Cardiac fibroblast (primary cell): ENCODE results near the gene PHF12.

Source experiments
- DNase-seq, 2 donors: peaks; one replicate each; pipeline versions ENCODE4 v3.0.0 to v3.0.0-alpha.2; 2010; ENCODE audit warnings: low read depth in 2 of 2
- H3K4me3 ChIP-seq, 2 donors: replicated peaks in 1 of 2; 1 replicate in 1 of 2; 2 replicates in 1 of 2; pipeline ENCODE4 v1.5.1; 2011; ENCODE audit warnings: low read depth in 2 of 2, low read length in 2 of 2, mild to moderate bottlenecking in 2 of 2, moderate library complexity in 1 of 2
- TF ChIP-seq, protein P1 (sequence below): IDR thresholded peaks from one replicate; pipeline ENCODE4 v1.5.1; 2011; ENCODE audit warnings: low read depth, mild to moderate bottlenecking, low read length, inconsistent platforms

The PHF12 gene

DNA sequence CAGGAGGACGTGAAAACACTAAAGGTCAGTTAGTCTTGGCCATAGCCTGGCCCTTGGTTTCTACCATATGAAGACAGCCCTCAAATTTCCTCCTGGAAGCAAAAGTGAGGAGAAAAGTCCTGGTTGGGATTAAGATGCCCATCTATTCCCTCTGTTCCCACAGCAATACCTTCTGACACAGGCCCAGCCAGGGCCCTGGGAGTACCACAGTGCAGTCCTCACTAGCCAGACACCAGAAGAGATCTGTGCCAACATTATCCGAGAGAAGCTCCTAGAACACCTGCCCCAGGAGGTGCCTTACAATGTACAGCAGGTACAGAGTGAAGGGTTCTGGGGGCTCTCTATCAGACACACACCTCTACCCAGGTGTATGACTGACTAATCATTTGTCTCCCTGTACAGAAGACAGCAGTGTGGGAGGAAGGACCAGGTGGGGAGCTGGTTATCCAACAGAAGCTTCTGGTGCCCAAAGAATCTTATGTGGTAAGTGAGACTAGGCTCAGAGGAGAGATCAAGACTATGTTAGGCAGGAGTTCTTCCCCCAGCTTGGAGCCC is 92.4 kb downstream of the PHF12 start:
- DNase-seq = no peak
- H3K4me3 ChIP-seq = no peak overlapping the region
- TF ChIP-seq, protein P1, sequence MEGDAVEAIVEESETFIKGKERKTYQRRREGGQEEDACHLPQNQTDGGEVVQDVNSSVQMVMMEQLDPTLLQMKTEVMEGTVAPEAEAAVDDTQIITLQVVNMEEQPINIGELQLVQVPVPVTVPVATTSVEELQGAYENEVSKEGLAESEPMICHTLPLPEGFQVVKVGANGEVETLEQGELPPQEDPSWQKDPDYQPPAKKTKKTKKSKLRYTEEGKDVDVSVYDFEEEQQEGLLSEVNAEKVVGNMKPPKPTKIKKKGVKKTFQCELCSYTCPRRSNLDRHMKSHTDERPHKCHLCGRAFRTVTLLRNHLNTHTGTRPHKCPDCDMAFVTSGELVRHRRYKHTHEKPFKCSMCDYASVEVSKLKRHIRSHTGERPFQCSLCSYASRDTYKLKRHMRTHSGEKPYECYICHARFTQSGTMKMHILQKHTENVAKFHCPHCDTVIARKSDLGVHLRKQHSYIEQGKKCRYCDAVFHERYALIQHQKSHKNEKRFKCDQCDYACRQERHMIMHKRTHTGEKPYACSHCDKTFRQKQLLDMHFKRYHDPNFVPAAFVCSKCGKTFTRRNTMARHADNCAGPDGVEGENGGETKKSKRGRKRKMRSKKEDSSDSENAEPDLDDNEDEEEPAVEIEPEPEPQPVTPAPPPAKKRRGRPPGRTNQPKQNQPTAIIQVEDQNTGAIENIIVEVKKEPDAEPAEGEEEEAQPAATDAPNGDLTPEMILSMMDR = no peak

DNA sequence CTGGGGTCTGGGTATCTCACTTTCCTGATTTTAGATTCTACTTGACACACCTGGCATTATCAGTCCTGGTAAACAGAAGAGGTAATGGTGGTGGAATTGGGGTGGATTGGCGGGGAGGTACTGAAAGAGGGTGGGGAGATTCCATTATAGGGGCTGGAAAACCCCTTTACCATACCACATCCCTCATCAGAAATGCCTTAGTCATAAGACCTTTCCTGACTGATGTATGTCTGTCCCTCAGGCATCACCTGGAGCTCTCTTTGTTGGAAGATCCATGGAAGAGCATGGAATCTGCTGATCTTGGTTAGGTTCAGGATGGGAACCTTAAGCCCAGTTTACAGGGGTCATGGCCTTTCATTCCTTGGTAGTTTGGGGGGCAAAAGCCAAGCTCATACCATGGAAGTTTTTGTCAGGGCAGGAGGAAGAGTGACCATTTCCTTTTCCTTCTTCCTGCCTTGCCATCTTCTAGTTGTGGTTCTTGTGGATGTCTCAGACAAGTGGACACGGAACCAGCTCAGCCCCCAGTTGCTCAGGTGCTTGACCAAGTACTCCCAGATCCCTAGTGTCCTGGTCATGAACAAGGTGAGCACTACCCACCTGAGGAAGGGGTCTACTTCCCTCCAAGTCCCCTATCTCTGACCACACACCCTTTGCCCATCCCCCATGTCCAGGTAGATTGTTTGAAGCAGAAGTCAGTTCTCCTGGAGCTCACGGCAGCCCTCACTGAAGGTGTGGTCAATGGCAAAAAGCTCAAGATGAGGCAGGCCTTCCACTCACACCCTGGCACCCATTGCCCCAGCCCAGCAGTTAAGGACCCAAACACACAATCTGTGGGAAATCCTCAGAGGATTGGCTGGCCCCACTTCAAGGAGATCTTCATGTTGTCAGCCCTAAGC is 93.2 kb downstream of the PHF12 start:
- no peak overlapping the region for H3K4me3 ChIP-seq
- TF ChIP-seq, protein P1 = no peak
- no peak for DNase-seq

DNA sequence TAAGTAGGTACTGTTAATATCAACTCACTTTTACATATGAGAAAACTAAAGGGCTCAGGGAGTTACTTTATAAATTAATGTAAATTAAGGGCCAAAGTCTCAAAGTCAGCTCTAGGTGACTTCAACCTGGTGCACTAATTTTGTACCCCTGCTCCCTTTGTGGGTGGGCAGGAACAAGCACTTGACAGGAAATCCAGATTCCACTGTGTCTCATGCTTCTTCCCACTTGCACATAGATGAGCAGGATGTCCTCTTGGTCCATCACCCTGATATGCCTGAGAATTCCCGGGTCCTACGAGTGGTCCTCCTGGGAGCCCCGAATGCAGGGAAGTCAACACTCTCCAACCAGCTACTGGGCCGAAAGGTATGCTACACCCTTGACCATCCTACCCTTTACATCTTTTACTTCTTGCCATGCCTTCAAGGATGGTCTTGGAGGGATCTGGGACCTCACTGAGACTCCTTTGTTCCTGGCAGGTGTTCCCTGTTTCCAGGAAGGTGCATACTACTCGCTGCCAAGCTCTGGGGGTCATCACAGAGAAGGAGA is 95.2 kb downstream of the PHF12 start:
- TF ChIP-seq, protein P1 = no peak
- DNase-seq = no peak
- no peak overlapping the region for H3K4me3 ChIP-seq

- DNase-seq = no peak
- TF ChIP-seq, protein P1 = no peak
- H3K4me3 ChIP-seq = peak overlapping the region; percentile 73 to 82
Observed at GRCh38 chr17:28855336-28855679, 96.0 kb downstream of the PHF12 start.
